IMR-90 (cell line): ENCODE results near the gene SARS1. TPM values are rescaled to one million over a fixed set of nuclear protein-coding genes. Genes with fewer than 3 reads are reported as not detected.
A peak's percentile ranks its signal among the peaks of the same experiment; 100 is the strongest.

ENCODE experiments used
- ATAC-seq: fragments of 200-7000 bp; cut with Tn5 transposase; 2 replicates; pipeline ENCODE4 v1.9.1; 2020; ENCODE audit warnings: low read depth, mild to moderate bottlenecking, moderate library complexity
- BruUV-seq: library from RNA; stranded (reverse); fragments of 400-500 nt; replicated peaks from 2 replicates; lab custom pipeline; 2021; lab: Mats Ljungman, UMichigan
- CTCF ChIA-PET: fragments of 300-600 bp; formaldehyde crosslinking; extraction: SDS; loops from one replicate; lab custom pipeline; 2021; ENCODE audit warnings: antibody characterized with exemption; lab: Yijun Ruan, JAX
- POLR2A ChIA-PET: fragments of 300-600 bp; sonication (Branson Sonifier 250); formaldehyde crosslinking; loops from one replicate; lab custom pipeline; 2022; ENCODE audit warnings: antibody characterized with exemption; ENCODE audit not compliant: unreplicated experiment; lab: Charles Lee
- DNase-seq: peaks from one replicate; pipeline ENCODE4 v3.0.0; 2013
- H2AFZ ChIP-seq: replicated peaks from 2 replicates; pipeline ENCODE3; 2013; ENCODE audit warnings: low read length, mild to moderate bottlenecking; ENCODE audit not compliant: poor library complexity
- H2AK5ac ChIP-seq: 2 replicates; pipeline ENCODE4 v1.6.1; 2013; ENCODE audit warnings: low read depth, low read length, inconsistent platforms
- H2AK9ac ChIP-seq: replicated peaks from 2 replicates; pipeline ENCODE3; 2013; ENCODE audit warnings: mild to moderate bottlenecking, low read depth, low read length, moderate library complexity; ENCODE audit not compliant: poor library complexity
- H2BK120ac ChIP-seq: 2 replicates; pipeline ENCODE4 v1.6.1; 2013; ENCODE audit warnings: low read depth, low read length, inconsistent platforms
- H2BK15ac ChIP-seq: 3 replicates; pipeline ENCODE4 v1.6.1; 2013; ENCODE audit warnings: low read depth, low read length, inconsistent platforms
- H2BK20ac ChIP-seq: 2 replicates; pipeline ENCODE4 v1.6.1; 2013; ENCODE audit warnings: low read depth, mild to moderate bottlenecking, inconsistent platforms, low read length, moderate library complexity
- H2BK5ac ChIP-seq: 2 replicates; pipeline ENCODE4 v1.6.1; 2013; ENCODE audit warnings: mild to moderate bottlenecking, low read depth, low read length, inconsistent platforms; ENCODE audit not compliant: poor library complexity, severe bottlenecking
- H3K14ac ChIP-seq: replicated peaks from 2 replicates; pipeline ENCODE4 v1.6.1; 2013; ENCODE audit warnings: low read depth, low read length, inconsistent platforms
- H3K18ac ChIP-seq: 2 replicates; pipeline ENCODE4 v1.6.1; 2013; ENCODE audit warnings: low read depth, low read length, control low read depth
- H3K23ac ChIP-seq: 2 replicates; pipeline ENCODE4 v1.6.1; 2013; ENCODE audit warnings: low read depth, low read length, inconsistent platforms
- H3K27ac ChIP-seq: 2 replicates; pipeline ENCODE4 v1.5.1; 2013; ENCODE audit warnings: mild to moderate bottlenecking, control low read depth, low read length; ENCODE audit not compliant: insufficient read depth
- H3K27me3 ChIP-seq: 2 replicates; pipeline ENCODE4 v1.6.1; 2013; ENCODE audit warnings: low read length; ENCODE audit not compliant: control insufficient read depth, insufficient read depth
- H3K36me3 ChIP-seq: 2 replicates; pipeline ENCODE4 v1.6.1; 2013; ENCODE audit warnings: low read length, mixed read lengths; ENCODE audit not compliant: control insufficient read depth, insufficient read depth
- H3K4ac ChIP-seq: 2 replicates; pipeline ENCODE4 v1.6.1; 2013; ENCODE audit warnings: low read depth, low read length, inconsistent platforms
- H3K4me1 ChIP-seq: 2 replicates; pipeline ENCODE4 v1.6.1; 2013; ENCODE audit warnings: low read length, mixed read lengths; ENCODE audit not compliant: control insufficient read depth, insufficient read depth
- H3K4me2 ChIP-seq: 2 replicates; pipeline ENCODE4 v1.6.1; 2013; ENCODE audit warnings: low read depth, mild to moderate bottlenecking, control low read depth, low read length, moderate library complexity
- H3K4me3 ChIP-seq: 2 replicates; pipeline ENCODE4 v1.5.1; 2013; ENCODE audit warnings: low read depth, mild to moderate bottlenecking, control low read depth, low read length, moderate library complexity; ENCODE audit not compliant: insufficient read depth
- H3K56ac ChIP-seq: 2 replicates; pipeline ENCODE4 v1.6.1; 2013; ENCODE audit warnings: low read length, inconsistent platforms; ENCODE audit not compliant: insufficient read depth; ENCODE audit errors: extremely low read depth
- H3K79me1 ChIP-seq, 2 experiments: 2 replicates each; pipeline ENCODE4 v1.6.1; 2013; ENCODE audit warnings: low read length in 2 of 2, inconsistent platforms in 1 of 2, low read depth in 1 of 2
- H3K9ac ChIP-seq: 2 replicates; pipeline ENCODE4 v1.6.1; 2013; ENCODE audit warnings: low read depth, low read length, control low read depth
- H3K9me1 ChIP-seq: 2 replicates; pipeline ENCODE4 v1.6.1; 2013; ENCODE audit warnings: low read length, inconsistent platforms; ENCODE audit not compliant: insufficient read depth
- H3K9me3 ChIP-seq: 2 replicates; pipeline ENCODE4 v1.6.1; 2013; ENCODE audit warnings: low read length; ENCODE audit not compliant: control insufficient read depth, insufficient read depth
- H4K20me1 ChIP-seq: 2 replicates; pipeline ENCODE4 v1.6.1; 2013; ENCODE audit warnings: low read length, inconsistent platforms; ENCODE audit not compliant: insufficient read depth
- H4K5ac ChIP-seq: 2 replicates; pipeline ENCODE4 v1.6.1; 2013; ENCODE audit warnings: mild to moderate bottlenecking, low read depth, low read length, control low read depth
- H4K8ac ChIP-seq, 2 experiments: 2 replicates each; pipeline ENCODE4 v1.6.1; 2013; ENCODE audit warnings: low read depth in 2 of 2, low read length in 2 of 2, control low read depth in 1 of 2, inconsistent platforms in 1 of 2
- H4K91ac ChIP-seq: 2 replicates; pipeline ENCODE4 v1.6.1; 2013; ENCODE audit warnings: low read depth, low read length, inconsistent platforms; ENCODE audit not compliant: insufficient read depth
- FOS ChIP-seq: fragments of 150-350 bp; IDR thresholded peaks from 2 replicates; pipeline ENCODE4 v1.6.1; 2016; ENCODE audit warnings: low read depth, low read length
- MAFK ChIP-seq: IDR thresholded peaks from 2 replicates; pipeline ENCODE4 v1.6.1; 2012; ENCODE audit warnings: low read depth, low read length, improper control_type of control experiment
- POLR2A ChIP-seq: IDR thresholded peaks from 2 replicates; pipeline ENCODE4 v1.6.1; 2012; ENCODE audit warnings: mild to moderate bottlenecking, low read depth, low read length
- RCOR1 ChIP-seq: IDR thresholded peaks from 2 replicates; pipeline ENCODE4 v1.6.1; 2012; ENCODE audit warnings: mild to moderate bottlenecking, low read length, improper control_type of control experiment; ENCODE audit not compliant: insufficient replicate concordance
- SMC3 ChIP-seq: fragments of 150-350 bp; IDR thresholded peaks from 2 replicates; pipeline ENCODE4 v1.6.1; 2016; ENCODE audit warnings: low read depth, mild to moderate bottlenecking, antibody characterized with exemption, low read length, moderate library complexity
- WGBS, 2 experiments: methylation state at CpG; one replicate each; pipeline versions ENCODE4 v1.1.5 to v1.1.7; 2013; ENCODE audit warnings: missing lambda C conversion rate in 2 of 2; ENCODE audit not compliant: insufficient read length in 1 of 2; ENCODE audit errors: extremely low coverage in 2 of 2; 5-methylcytosine and 5-hydroxymethylcytosine counted together
- dilution Hi-C: fragments of 300-500 bp; cut with HindIII; formaldehyde crosslinking; loops from one replicate; pipeline ENCODE4 v1.14.3; 2018; ENCODE audit warnings: low sequenced_read_pairs; ENCODE audit not compliant: unreplicated experiment
- in situ Hi-C: fragments of 300-500 bp; cut with MboI; formaldehyde crosslinking; loops from 3 replicates; pipeline ENCODE4 v1.14.3; 2019; ENCODE audit warnings: low sequenced_read_pairs, inconsistent platforms, mixed read lengths
- intact Hi-C: fragments of 100-400 bp; cut with micrococcal nuclease; formaldehyde crosslinking; loops from 2 replicates; pipeline ENCODE4 v1.10.0; 2022
- polyA plus RNA-seq, 3 experiments: library from polyadenylated mRNA; depleted of rRNA; stranded (reverse); fragments of >200 nt; gene quantifications; 2 replicates each; pipeline ENCODE4 v1.2.3, GENCODE V29; 2012; ENCODE audit warnings: low replicate concordance in 1 of 3
- total RNA-seq: library from RNA; depleted of rRNA; stranded (reverse); fragments of >200 nt; gene quantifications from 2 replicates; pipeline ENCODE4 v1.2.3, GENCODE V29; 2012
- TF ChIP-seq, protein P1 (sequence below): conservative IDR thresholded peaks from 2 replicates; pipeline ENCODE4 v1.5.1; 2012; ENCODE audit warnings: mild to moderate bottlenecking, low read depth, low read length, improper control_type of control experiment

The SARS1 gene
- total and polyA plus RNA-seq, 2 of the 4 experiments (the other 2 are of a cell fraction): 231 to 348 TPM

DNA sequence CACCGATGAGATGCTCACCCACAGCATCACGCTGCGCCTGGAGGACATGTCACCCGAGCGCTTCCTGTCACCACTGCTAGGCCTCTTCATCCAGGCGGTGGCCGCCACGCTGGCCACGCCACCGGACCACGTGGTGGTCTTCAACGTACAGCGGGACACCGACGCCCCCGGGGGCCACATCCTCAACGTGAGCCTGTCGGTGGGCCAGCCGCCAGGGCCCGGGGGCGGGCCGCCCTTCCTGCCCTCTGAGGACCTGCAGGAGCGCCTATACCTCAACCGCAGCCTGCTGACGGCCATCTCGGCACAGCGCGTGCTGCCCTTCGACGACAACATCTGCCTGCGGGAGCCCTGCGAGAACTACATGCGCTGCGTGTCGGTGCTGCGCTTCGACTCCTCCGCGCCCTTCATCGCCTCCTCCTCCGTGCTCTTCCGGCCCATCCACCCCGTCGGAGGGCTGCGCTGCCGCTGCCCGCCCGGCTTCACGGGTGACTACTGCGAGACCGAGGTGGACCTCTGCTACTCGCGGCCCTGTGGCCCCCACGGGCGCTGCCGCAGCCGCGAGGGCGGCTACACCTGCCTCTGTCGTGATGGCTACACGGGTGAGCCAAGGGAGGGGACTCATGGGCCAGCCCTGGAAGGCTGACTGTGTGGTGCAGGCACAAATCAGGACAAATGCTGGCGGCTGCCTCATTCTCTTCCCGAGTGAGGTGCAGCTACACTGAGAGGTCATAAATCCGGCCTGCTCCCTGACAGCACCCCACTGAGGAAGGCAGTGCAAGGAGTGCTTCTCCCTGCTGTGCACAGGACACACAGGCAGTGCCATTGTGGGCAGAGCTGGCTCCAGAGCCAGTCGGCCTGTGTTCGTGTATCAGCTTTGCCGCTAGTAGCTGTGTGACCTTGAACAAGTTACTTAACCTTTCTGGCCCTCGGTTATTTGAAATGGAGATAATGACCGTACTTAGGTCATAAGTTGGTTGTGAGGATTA lies 45.1 kb downstream of the SARS1 start:
- H4K20me1 ChIP-seq: no peaks in the 10 kb centered on the region
- H3K4me3 ChIP-seq: no peak overlapping the region
- no peaks in the 10 kb centered on the region; the same call in 1 of the 2 replicates for H3K9me1 ChIP-seq
- H3K18ac ChIP-seq: no peak overlapping the region
- H3K23ac ChIP-seq: no peak overlapping the region
- no peak for TF ChIP-seq SMC3
- no peak for TF ChIP-seq POLR2A
- no peak for TF ChIP-seq MAFK
- TF ChIP-seq FOS: no peak
- TF ChIP-seq, protein P1, sequence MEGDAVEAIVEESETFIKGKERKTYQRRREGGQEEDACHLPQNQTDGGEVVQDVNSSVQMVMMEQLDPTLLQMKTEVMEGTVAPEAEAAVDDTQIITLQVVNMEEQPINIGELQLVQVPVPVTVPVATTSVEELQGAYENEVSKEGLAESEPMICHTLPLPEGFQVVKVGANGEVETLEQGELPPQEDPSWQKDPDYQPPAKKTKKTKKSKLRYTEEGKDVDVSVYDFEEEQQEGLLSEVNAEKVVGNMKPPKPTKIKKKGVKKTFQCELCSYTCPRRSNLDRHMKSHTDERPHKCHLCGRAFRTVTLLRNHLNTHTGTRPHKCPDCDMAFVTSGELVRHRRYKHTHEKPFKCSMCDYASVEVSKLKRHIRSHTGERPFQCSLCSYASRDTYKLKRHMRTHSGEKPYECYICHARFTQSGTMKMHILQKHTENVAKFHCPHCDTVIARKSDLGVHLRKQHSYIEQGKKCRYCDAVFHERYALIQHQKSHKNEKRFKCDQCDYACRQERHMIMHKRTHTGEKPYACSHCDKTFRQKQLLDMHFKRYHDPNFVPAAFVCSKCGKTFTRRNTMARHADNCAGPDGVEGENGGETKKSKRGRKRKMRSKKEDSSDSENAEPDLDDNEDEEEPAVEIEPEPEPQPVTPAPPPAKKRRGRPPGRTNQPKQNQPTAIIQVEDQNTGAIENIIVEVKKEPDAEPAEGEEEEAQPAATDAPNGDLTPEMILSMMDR: no peak
- no peak for TF ChIP-seq RCOR1
- BruUV-seq: no TSS peak
- 94% methylated on average over 45 of the region's 69 CpGs; no CpG with 5 or more reads in 1 of the 2 experiments for WGBS, 2 experiments
- H3K36me3 ChIP-seq: no peaks in the 10 kb centered on the region
- no peak overlapping the region for H2BK5ac ChIP-seq
- no peak overlapping the region for H4K8ac ChIP-seq
- no peak for ATAC-seq
- no peak overlapping the region for H4K91ac ChIP-seq
- H2BK15ac ChIP-seq: no peak overlapping the region
- no peak overlapping the region for H3K27ac ChIP-seq
- no peaks in the 10 kb centered on the region for H3K9me3 ChIP-seq
- H3K4me1 ChIP-seq: peaks cover 11% of the 10 kb centered on the region
- intact Hi-C loops: no loop called here
- peak overlapping the region; percentile 60 for H2AFZ ChIP-seq
- no peaks in the 10 kb centered on the region for H3K27me3 ChIP-seq
- dilution Hi-C loops: no loop called here
- no peak overlapping the region for H2AK9ac ChIP-seq
- H3K9ac ChIP-seq: no peak overlapping the region
- no peak overlapping the region for H2AK5ac ChIP-seq
- no peak for DNase-seq
- ChIA-PET CTCF (no interaction called here), POLR2A (no interaction called here)
- H3K56ac ChIP-seq: no peak overlapping the region
- no peak overlapping the region for H3K4me2 ChIP-seq
- H2BK120ac ChIP-seq: no peak overlapping the region
- H2BK20ac ChIP-seq: no peak overlapping the region
- in situ Hi-C loops: no loop called here
- no peak overlapping the region for H4K5ac ChIP-seq
- H3K79me1 ChIP-seq: 0 out of 4 replicates have a peak, but pooled peaks cover 0 to 8% of the 10 kb centered on the region in 2 experiments
- no peak overlapping the region for H3K14ac ChIP-seq
- H3K4ac ChIP-seq: no peak overlapping the region
